Suprapubic skin (tissue), 4 donors: Measurements from ENCODE around the gene POMGNT2. TPM values are rescaled to one million over a fixed set of nuclear protein-coding genes. Genes with fewer than 3 reads are reported as not detected.

Source experiments
- total RNA-seq, 4 donors: library from RNA; depleted of rRNA; stranded (reverse); fragments of >200 nt; gene quantifications; one replicate each; pipeline ENCODE4 v1.1.0, GENCODE V29; 2016

POMGNT2 gene
- total RNA-seq, 4 donors from 2014 or later = 15.8 to 29.9 (median 24.1) TPM

Other genes starting within 250 kb of the POMGNT2 start
- not detected for gene CYP8B1, start 230.2 kb downstream of the POMGNT2 start, total RNA-seq
- 10 to 100 TPM; 12.7 to 34.4 (median 12.9) TPM for gene ZNF662, start 199.9 kb downstream of the POMGNT2 start, total RNA-seq
- 1 to 10 TPM; 1.5 to 8.2 (median 3.2) TPM for gene GASK1A, start 126.8 kb downstream of the POMGNT2 start, total RNA-seq
- 100 to 1,000 TPM; 107 to 213 (median 177) TPM for gene SNRK, start 180.5 kb upstream of the POMGNT2 start, total RNA-seq